Cardiac septum (tissue), 1 donor: ENCODE measurements around the gene GNB2. TPM values are rescaled to one million over a fixed set of nuclear protein-coding genes. Genes with fewer than 3 reads are reported as not detected.

Experiments
- DNase-seq: peaks from one replicate; pipeline ENCODE4 v3.0.0-alpha.2; 2020; ENCODE audit warnings: low spot score
- intact Hi-C: fragments of 100-400 bp; cut with DNase I; formaldehyde crosslinking; loops from one replicate; pipeline ENCODE4 v1.14.0; 2022
- total RNA-seq: library from RNA; stranded (reverse); fragmentation: NEBNext Ultra II Directional; extraction: Animal tissue kit (Norgen Biotek cat#: 25700); gene quantifications from one replicate; pipeline ENCODE4 v1.2.1, GENCODE V29; 2021
- donor health status: DM: no; HTN: no; CAD: no.

GNB2 gene
- total RNA-seq, 1 donor from 2014 or later = 123 TPM

GRCh38 chr7:100679129-100679926 is 5.8 kb downstream of the GNB2 start:
- intact Hi-C loops = no loop called here
- DNase-seq = no peak

- intact Hi-C loops = no loop called here
- DNase-seq = no peak
Observed at GRCh38 chr7:100679927-100680575, 6.5 kb downstream of the GNB2 start.

GRCh38 chr7:100680576-100681271 is 7.2 kb downstream of the GNB2 start:
- DNase-seq = no peak
- intact Hi-C loops = no loop called here

GRCh38 chr7:100681491-100682227 is 8.1 kb downstream of the GNB2 start:
- DNase-seq = no peak
- intact Hi-C loops = no loop called here

DNA sequence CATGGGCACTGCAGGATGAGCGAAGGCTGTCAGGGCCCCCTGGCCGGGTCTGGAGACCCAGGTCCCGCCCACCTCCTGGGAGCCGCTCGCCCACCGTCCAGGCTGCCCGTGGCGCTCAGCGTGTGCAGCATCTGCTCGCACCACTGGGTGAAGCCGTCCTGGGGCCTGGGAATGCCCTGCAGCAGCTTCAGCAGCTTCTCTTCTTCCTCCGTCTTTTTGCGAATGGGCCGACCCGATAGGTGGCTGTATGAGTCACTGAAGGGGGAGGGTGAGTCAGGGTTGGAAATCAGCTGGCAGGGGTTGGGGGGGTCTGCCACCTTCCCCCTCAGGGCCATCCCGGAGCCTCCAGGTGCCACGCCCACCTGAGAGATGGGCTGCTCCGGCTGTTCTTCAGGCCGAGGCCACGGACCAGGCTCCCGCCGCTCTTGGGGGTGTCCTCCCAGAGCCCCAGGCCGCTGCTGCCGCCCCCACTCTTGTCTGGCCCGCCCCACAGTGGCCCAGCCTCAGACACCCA is 8.7 kb downstream of the GNB2 start:
- intact Hi-C loops = no loop called here

GRCh38 chr7:100682991-100683658 is 9.6 kb downstream of the GNB2 start:
- no peak for DNase-seq
- intact Hi-C loops = no loop called here

More for the DNA sequence above, 8.7 kb downstream of the GNB2 start:
- no peak for DNase-seq

- intact Hi-C loops = no loop called here
- no peak for DNase-seq
Observed at GRCh38 chr7:100683659-100684533, 10.4 kb downstream of the GNB2 start.

DNA sequence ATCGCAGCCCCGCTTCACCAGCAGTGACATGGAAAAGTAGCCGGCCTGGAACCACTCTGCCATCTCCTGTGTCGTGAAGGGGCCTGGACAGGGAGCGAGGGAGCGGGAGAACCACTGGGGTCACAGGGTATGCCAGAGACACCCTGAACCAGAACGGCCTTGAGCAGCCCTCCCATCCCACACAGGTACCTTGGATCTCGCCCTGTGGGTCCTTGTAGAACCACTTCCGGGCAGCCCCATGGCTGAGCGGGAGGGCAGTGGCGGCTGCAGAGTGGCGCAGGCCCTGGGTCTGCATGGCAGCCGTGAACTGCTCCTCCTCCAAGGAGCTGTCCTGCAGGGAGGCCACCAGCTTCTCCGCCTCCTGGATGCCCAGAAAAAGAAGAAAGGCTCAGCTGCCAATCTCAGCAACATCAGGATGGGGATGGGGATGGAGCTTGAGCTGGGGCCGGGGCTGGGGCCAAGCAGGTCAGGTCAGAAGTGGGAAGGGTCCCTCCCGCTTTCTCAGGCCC is 11.0 kb downstream of the GNB2 start:
- DNase-seq = peak; percentile 46
- intact Hi-C loops = no loop called here

GRCh38 chr7:100685049-100685605 is 11.6 kb downstream of the GNB2 start:
- intact Hi-C loops = no loop called here
- peak; percentile 49 for DNase-seq

GRCh38 chr7:100685631-100686145 is 12.1 kb downstream of the GNB2 start:
- intact Hi-C loops = no loop called here

DNA sequence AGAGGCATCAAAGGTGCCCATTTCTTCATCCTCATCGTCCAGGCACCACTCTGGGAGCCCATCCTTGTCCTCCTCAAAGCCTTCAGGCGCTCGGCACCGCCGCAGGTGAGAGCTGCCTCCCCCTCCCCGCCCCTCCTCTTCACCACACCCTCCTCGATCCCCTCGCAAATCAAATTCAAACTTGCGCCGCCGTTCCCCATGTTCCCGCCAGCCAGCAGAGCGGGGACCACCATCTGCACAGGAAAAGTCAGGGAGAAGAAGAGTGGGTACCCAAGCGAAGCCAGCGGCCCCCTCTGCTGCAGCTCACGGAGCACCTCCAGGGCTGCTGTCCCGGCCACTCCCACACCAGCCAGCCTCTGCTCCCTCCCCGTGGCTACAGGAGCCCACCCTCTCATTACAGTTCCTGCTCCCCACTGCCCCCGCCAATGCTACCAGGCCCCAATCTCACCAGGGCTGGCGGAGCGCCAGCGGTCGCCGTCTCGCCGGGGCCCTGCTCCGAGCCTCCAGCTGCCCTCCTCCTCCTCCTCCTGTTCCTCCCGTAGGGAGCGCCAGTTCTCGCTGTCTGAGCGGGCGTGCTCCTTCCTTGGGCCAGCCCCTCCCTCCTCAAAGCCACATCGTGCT is 12.8 kb downstream of the GNB2 start:
- peak; percentile 43 for DNase-seq
- intact Hi-C loops = no loop called here

More at GRCh38 chr7:100685631-100686145, 12.1 kb downstream of the GNB2 start:
- peak; percentile 53 for DNase-seq

GRCh38 chr7:100686822-100687211 is 13.3 kb downstream of the GNB2 start:
- DNase-seq = no peak
- intact Hi-C loops = no loop called here

- intact Hi-C loops = no loop called here
- no peak for DNase-seq
Observed at GRCh38 chr7:100687261-100687660, 13.7 kb downstream of the GNB2 start.

- peak; percentile 56 for DNase-seq
- intact Hi-C loops = no loop called here
Observed at GRCh38 chr7:100687751-100688300, 14.3 kb downstream of the GNB2 start.

- intact Hi-C loops = no loop called here
- no peak for DNase-seq
Observed at GRCh38 chr7:100688326-100688860, 14.9 kb downstream of the GNB2 start.
